Endothelial cell of umbilical vein (primary cell): ENCODE results near the gene OR13J1. TPM values are rescaled to one million over a fixed set of nuclear protein-coding genes. Genes with fewer than 3 reads are reported as not detected.

ENCODE experiments used
- BruUV-seq: library from RNA; stranded (reverse); fragments of 400-500 nt; replicated peaks from 2 replicates; lab custom pipeline; 2021; lab: Mats Ljungman, UMichigan
- CTCF ChIA-PET: fragments of 300-600, 350-600 bp; sonication (Branson Sonifier 250); formaldehyde crosslinking; loops from one replicate; lab custom pipeline; 2021; ENCODE audit warnings: antibody characterized with exemption, inconsistent platforms; lab: Charles Lee
- POLR2A ChIA-PET: fragments of 300-600, 350-600 bp; sonication (Branson Sonifier 250); formaldehyde crosslinking; loops from one replicate; lab custom pipeline; 2021; ENCODE audit warnings: antibody characterized with exemption, inconsistent platforms; lab: Charles Lee
- DNase-seq: peaks from one replicate; pipeline ENCODE4 v3.0.0-alpha.2; 2011; ENCODE audit warnings: low read depth, low spot score
- FAIRE-seq: peaks from 2 replicates; lab custom pipeline; 2011; peaks lifted over from hg19 to GRCh38; lab: Jason Lieb, UNC
- H2AFZ ChIP-seq: 2 replicates; pipeline ENCODE4 v1.6.0; 2012; ENCODE audit warnings: low read depth, low read length, control low read depth, inconsistent platforms
- H3K27ac ChIP-seq: 2 replicates; pipeline ENCODE4 v1.5.1; 2011; ENCODE audit warnings: low read depth, mild to moderate bottlenecking, control low read depth, low read length, moderate library complexity; ENCODE audit not compliant: insufficient read depth
- H3K27me3 ChIP-seq, 2 experiments: 2 replicates each; pipeline versions ENCODE4 v1.6.0 to v1.6.1; 2011; ENCODE audit warnings: low read length in 2 of 2, mixed read lengths in 1 of 2; ENCODE audit not compliant: control insufficient read depth in 2 of 2, insufficient read depth in 2 of 2
- H3K36me3 ChIP-seq, 2 experiments: 2 replicates in 1 of 2; 3 replicates in 1 of 2; pipeline ENCODE4 v1.5.1; 2011; ENCODE audit warnings: low read length in 2 of 2, mild to moderate bottlenecking in 1 of 2, moderate library complexity in 1 of 2; ENCODE audit not compliant: control insufficient read depth in 2 of 2, insufficient read depth in 2 of 2; ENCODE audit errors: extremely low read depth in 1 of 2
- H3K4me1 ChIP-seq: 3 replicates; pipeline ENCODE4 v1.5.1; 2011; ENCODE audit warnings: mild to moderate bottlenecking, low read length; ENCODE audit not compliant: control insufficient read depth, insufficient read depth; ENCODE audit errors: extremely low read depth
- H3K4me2 ChIP-seq: 2 replicates; pipeline ENCODE4 v1.6.1; 2011; ENCODE audit warnings: low read length, control low read depth, mixed read lengths; ENCODE audit not compliant: insufficient read depth
- H3K4me3 ChIP-seq, 3 experiments: fragments of 200-600 bp in 1 of 3; sonication (generic), shearing (Covaris generic) in 1 of 3; replicated peaks in 1 of 3; 2 replicates each; pipeline ENCODE4 v1.5.1; 2011 to 2016; ENCODE audit warnings: control low read depth in 3 of 3, low read length in 3 of 3, mild to moderate bottlenecking in 2 of 3, inconsistent platforms in 1 of 3, low read depth in 1 of 3, moderate library complexity in 1 of 3; ENCODE audit not compliant: insufficient read depth in 1 of 3
- H3K79me2 ChIP-seq: 2 replicates; pipeline ENCODE4 v1.6.0; 2012; ENCODE audit warnings: low read length, inconsistent platforms; ENCODE audit not compliant: control insufficient read depth, insufficient read depth
- H3K9ac ChIP-seq: replicated peaks from 2 replicates; pipeline ENCODE3; 2011; ENCODE audit warnings: low read length, control low read depth; ENCODE audit not compliant: insufficient read depth; ENCODE audit errors: extremely low read depth
- H3K9me1 ChIP-seq: replicated peaks from 3 replicates; pipeline ENCODE4 v1.6.0; 2011; ENCODE audit warnings: mild to moderate bottlenecking, low read length; ENCODE audit not compliant: control insufficient read depth, insufficient read depth; ENCODE audit errors: extremely low read depth
- H3K9me3 ChIP-seq: replicated peaks from 2 replicates; pipeline ENCODE4 v1.5.1; 2012; ENCODE audit warnings: low read length, inconsistent platforms; ENCODE audit not compliant: control insufficient read depth, insufficient read depth
- H4K20me1 ChIP-seq: replicated peaks from 2 replicates; pipeline ENCODE3; 2011; ENCODE audit warnings: mild to moderate bottlenecking, low read length; ENCODE audit not compliant: control insufficient read depth, insufficient read depth; ENCODE audit errors: extremely low read depth
- EZH2 ChIP-seq: IDR thresholded peaks from 2 replicates; pipeline ENCODE4 v1.6.1; 2012; ENCODE audit warnings: borderline replicate concordance, low read depth, mild to moderate bottlenecking, moderate library complexity, low read length, inconsistent platforms; ENCODE audit not compliant: severe bottlenecking
- FOS ChIP-seq: IDR thresholded peaks from 2 replicates; pipeline ENCODE4 v1.6.1; 2011; ENCODE audit warnings: mild to moderate bottlenecking, low read length, moderate library complexity, borderline replicate concordance; ENCODE audit not compliant: insufficient read depth
- GATA2 ChIP-seq: IDR thresholded peaks from 2 replicates; pipeline ENCODE4 v1.7.0; 2011; ENCODE audit warnings: low read depth, mild to moderate bottlenecking, moderate library complexity, mixed read lengths, low read length; ENCODE audit not compliant: insufficient read length, insufficient read depth
- JUN ChIP-seq: IDR thresholded peaks from 2 replicates; pipeline ENCODE4 v1.6.1; 2011; ENCODE audit warnings: borderline replicate concordance, low read depth; ENCODE audit not compliant: insufficient read length, insufficient read depth
- MAX ChIP-seq: IDR thresholded peaks from 2 replicates; pipeline ENCODE4 v1.6.1; 2011; ENCODE audit not compliant: insufficient read depth, insufficient read length
- MYC ChIP-seq: IDR thresholded peaks from one replicate; pipeline ENCODE4 v1.6.1; 2011; ENCODE audit warnings: mild to moderate bottlenecking, low read depth, low read length
- POLR2A ChIP-seq: IDR thresholded peaks from 2 replicates; pipeline ENCODE4 v1.6.1; 2012; ENCODE audit warnings: low read depth, mild to moderate bottlenecking, control low read depth, low read length
- POLR2AphosphoS5 ChIP-seq: IDR thresholded peaks from 2 replicates; pipeline ENCODE4 v1.6.1; 2012; ENCODE audit warnings: low read depth, mild to moderate bottlenecking, control low read depth, low read length, moderate library complexity; ENCODE audit not compliant: insufficient read depth
- dilution Hi-C: fragments of 300-500 bp; cut with MboI; formaldehyde crosslinking; loops from one replicate; pipeline ENCODE4 v1.15.0; 2019; ENCODE audit warnings: low sequenced_read_pairs; ENCODE audit not compliant: extremely low pct_ligation_motif_present
- intact Hi-C: fragments of 100-400 bp; cut with micrococcal nuclease; formaldehyde crosslinking; loops from one replicate; pipeline ENCODE4 v1.10.0; 2022
- polyA plus RNA-seq, 4 experiments: library from polyadenylated mRNA; depleted of rRNA in 3 of 4; stranded (reverse) in 3 of 4; unstranded in 1 of 4; fragments of >200 nt; gene quantifications; 2 replicates each; pipeline versions ENCODE4 v1.2.1 to v1.2.3, GENCODE V29; 2011 to 2012; ENCODE audit warnings: missing spikeins in 1 of 4
- total RNA-seq: library from RNA; stranded (reverse); gene quantifications from 2 replicates; pipeline ENCODE4 v1.2.3, GENCODE V29; 2021
- TF ChIP-seq, protein P1 (sequence below), 2 donors: IDR thresholded peaks; 1 replicate in 1 of 2; 2 replicates in 1 of 2; pipeline ENCODE4 v1.5.1; 2011; ENCODE audit warnings: low read length in 2 of 2, mild to moderate bottlenecking in 2 of 2, moderate library complexity in 2 of 2, control low read depth in 1 of 2, inconsistent platforms in 1 of 2, low read depth in 1 of 2; ENCODE audit not compliant: insufficient read depth in 1 of 2; ENCODE audit errors: extremely low read depth in 1 of 2

OR13J1 gene
- total and polyA plus RNA-seq, 2 donors (not counting 3 experiments of a cell fraction or from before 2014, with no cell fraction given): not detected

- no peak overlapping the region for H3K9ac ChIP-seq
- peaks cover 21% of the 10 kb centered on the region for H3K4me1 ChIP-seq
- no peak overlapping the region for H3K27ac ChIP-seq
- POLR2A ChIA-PET: interaction anchor here (0.7 to 0.8 kb wide), 2 partner anchors 10 to 273 kb away, joined by 3 to 7 read pairs; partner anchors contain the start of gene HRCT1
- dilution Hi-C loops: no loop called here
- no peaks in the 10 kb centered on the region for H3K27me3 ChIP-seq
- TF ChIP-seq EZH2 (no peak), JUN (no peak), MYC (no peak), GATA2 (no peak), MAX (no peak), FOS (no peak), POLR2AphosphoS5 (no peak), POLR2A (no peak)
- TF ChIP-seq, protein P1, sequence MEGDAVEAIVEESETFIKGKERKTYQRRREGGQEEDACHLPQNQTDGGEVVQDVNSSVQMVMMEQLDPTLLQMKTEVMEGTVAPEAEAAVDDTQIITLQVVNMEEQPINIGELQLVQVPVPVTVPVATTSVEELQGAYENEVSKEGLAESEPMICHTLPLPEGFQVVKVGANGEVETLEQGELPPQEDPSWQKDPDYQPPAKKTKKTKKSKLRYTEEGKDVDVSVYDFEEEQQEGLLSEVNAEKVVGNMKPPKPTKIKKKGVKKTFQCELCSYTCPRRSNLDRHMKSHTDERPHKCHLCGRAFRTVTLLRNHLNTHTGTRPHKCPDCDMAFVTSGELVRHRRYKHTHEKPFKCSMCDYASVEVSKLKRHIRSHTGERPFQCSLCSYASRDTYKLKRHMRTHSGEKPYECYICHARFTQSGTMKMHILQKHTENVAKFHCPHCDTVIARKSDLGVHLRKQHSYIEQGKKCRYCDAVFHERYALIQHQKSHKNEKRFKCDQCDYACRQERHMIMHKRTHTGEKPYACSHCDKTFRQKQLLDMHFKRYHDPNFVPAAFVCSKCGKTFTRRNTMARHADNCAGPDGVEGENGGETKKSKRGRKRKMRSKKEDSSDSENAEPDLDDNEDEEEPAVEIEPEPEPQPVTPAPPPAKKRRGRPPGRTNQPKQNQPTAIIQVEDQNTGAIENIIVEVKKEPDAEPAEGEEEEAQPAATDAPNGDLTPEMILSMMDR (IDR thresholded peaks at IDR 0.05; ENCODE audit: extremely low read depth in 1 of 2, insufficient read depth in 1 of 2, low read depth in 1 of 2, low read length in 2 of 2): no peak
- no peak overlapping the region for H2AFZ ChIP-seq
- no peak for FAIRE-seq
- no peak overlapping the region for H3K4me2 ChIP-seq
- H4K20me1 ChIP-seq: no peaks in the 10 kb centered on the region
- H3K9me3 ChIP-seq: no peaks in the 10 kb centered on the region
- H3K4me3 ChIP-seq: no peak overlapping the region
- H3K9me1 ChIP-seq: no peaks in the 10 kb centered on the region
- DNase-seq: no peak
- intact Hi-C loops: no loop called here
- BruUV-seq: no TSS peak
- no peaks in the 10 kb centered on the region for H3K36me3 ChIP-seq
- CTCF ChIA-PET: interaction anchor here (3.3 kb wide), 1 partner anchor 30 kb away, joined by 14 read pairs; no protein-coding TSS in a partner anchor
- H3K79me2 ChIP-seq: peaks cover 19% of the 10 kb centered on the region
Observed at GRCh38 chr9:35915681-35916294, 45.6 kb upstream of the OR13J1 start.
